MCF 10A (cell line): ENCODE data around the gene GPR152. TPM values are rescaled to one million over a fixed set of nuclear protein-coding genes. Genes with fewer than 3 reads are reported as not detected.

Experiments
- BruUV-seq: library from RNA; stranded (reverse); fragments of 400-500 nt; replicated peaks from 2 replicates; lab custom pipeline; 2021; lab: Mats Ljungman, UMichigan
- CTCF ChIA-PET: fragments of 300-600 bp; sonication (Branson Sonifier 250); formaldehyde crosslinking; extraction: SDS; loops from one replicate; lab custom pipeline; 2021; ENCODE audit warnings: antibody characterized with exemption, inconsistent platforms; lab: Yijun Ruan, JAX
- POLR2A ChIA-PET: fragments of 300-600, 350-650 bp; sonication (Branson Sonifier 250); formaldehyde crosslinking; extraction: SDS; loops from one replicate; lab custom pipeline; 2020; ENCODE audit warnings: antibody characterized with exemption, inconsistent platforms; lab: Yijun Ruan, JAX
- DNase-seq: peaks from one replicate; pipeline ENCODE4 v3.0.0-alpha.2; 2018; ENCODE audit not compliant: unreplicated experiment
- H3K27ac Mint-ChIP-seq: one replicate; pipeline ENCODE4 v1.8.0; 2022; ENCODE audit warnings: mild to moderate bottlenecking, low read depth, mixed read lengths; ENCODE audit not compliant: unreplicated experiment
- H3K27me3 Mint-ChIP-seq: one replicate; pipeline ENCODE4 v1.8.0; 2022; ENCODE audit warnings: mixed read lengths; ENCODE audit not compliant: insufficient read depth, unreplicated experiment
- H3K36me3 Mint-ChIP-seq: one replicate; pipeline ENCODE4 v1.8.0; 2022; ENCODE audit warnings: mild to moderate bottlenecking, moderate library complexity, mixed read lengths; ENCODE audit not compliant: insufficient read depth, unreplicated experiment
- H3K4me1 Mint-ChIP-seq: one replicate; pipeline ENCODE4 v1.8.0; 2022; ENCODE audit warnings: mixed read lengths; ENCODE audit not compliant: insufficient read depth, unreplicated experiment
- H3K4me3 Mint-ChIP-seq: one replicate; pipeline ENCODE4 v1.8.0; 2022; ENCODE audit warnings: mild to moderate bottlenecking, moderate library complexity, mixed read lengths; ENCODE audit not compliant: unreplicated experiment
- H3K9me3 Mint-ChIP-seq: one replicate; pipeline ENCODE4 v1.8.0; 2022; ENCODE audit warnings: mixed read lengths; ENCODE audit not compliant: unreplicated experiment
- CTCF ChIP-seq: fragments of 200-600 bp; IDR thresholded peaks from one replicate; pipeline ENCODE4 v1.8.0; 2022; ENCODE audit warnings: antibody characterized with exemption, mild to moderate bottlenecking; ENCODE audit not compliant: unreplicated experiment
- intact Hi-C: fragments of 100-400 bp; cut with micrococcal nuclease; formaldehyde crosslinking; loops from 2 replicates; pipeline ENCODE4 v1.14.1; 2022
- total RNA-seq: library from RNA; stranded (reverse); gene quantifications from 2 replicates; pipeline ENCODE4 v1.2.3, GENCODE V29; 2022

GPR152 gene
- total RNA-seq, 1 experiment from 2014 or later = not detected

- H3K9me3 Mint-ChIP-seq = no peaks in the 10 kb centered on the region
- H3K27ac Mint-ChIP-seq = no peak overlapping the region
- no peak for DNase-seq
- ChIA-PET CTCF (interaction anchor here (0.5 to 0.7 kb wide), 2 partner anchors 30 to 136 kb away, joined by 3 read pairs; no protein-coding TSS in a partner anchor), POLR2A (interaction anchor here (0.6 to 1.3 kb wide), 4 partner anchors 8 to 98 kb away, joined by 3 read pairs; no protein-coding TSS in a partner anchor)
- peaks cover 9% of the 10 kb centered on the region for H3K4me1 Mint-ChIP-seq
- H3K27me3 Mint-ChIP-seq = no peaks in the 10 kb centered on the region
- H3K4me3 Mint-ChIP-seq = no peak overlapping the region
- H3K36me3 Mint-ChIP-seq = peaks cover 22% of the 10 kb centered on the region
- intact Hi-C loops = no loop called here
- TF ChIP-seq CTCF = no peak
- no TSS peak for BruUV-seq
Measured at GRCh38 chr11:67500484-67500821, 47.9 kb upstream of the GPR152 start.

- intact Hi-C loops = no loop called here
- Mint-ChIP-seq H3K27ac (no peak overlapping the region), H3K4me1 (peaks cover 7% of the 10 kb centered on the region), H3K36me3 (peaks cover 21% of the 10 kb centered on the region), H3K27me3 (no peaks in the 10 kb centered on the region), H3K4me3 (no peak overlapping the region), H3K9me3 (no peaks in the 10 kb centered on the region)
- POLR2A ChIA-PET = interaction anchor here (1.2 kb wide), 1 partner anchor 32 kb away, joined by 3 read pairs; no protein-coding TSS in a partner anchor
- DNase-seq = no peak
- TF ChIP-seq CTCF = no peak
- CTCF ChIA-PET = interaction anchor here (0.7 kb wide), 1 partner anchor 29 kb away, joined by 3 read pairs; no protein-coding TSS in a partner anchor
- no TSS peak for BruUV-seq
Measured at GRCh38 chr11:67499808-67500483, 47.4 kb upstream of the GPR152 start.

GRCh38 chr11:67498544-67498972 lies 46.0 kb upstream of the GPR152 start:
- CTCF ChIA-PET = interaction anchor here (0.7 kb wide), 1 partner anchor 22 kb away, joined by 3 read pairs; no protein-coding TSS in a partner anchor
- Mint-ChIP-seq H3K27me3 (no peaks in the 10 kb centered on the region), H3K27ac (no peak overlapping the region), H3K9me3 (no peaks in the 10 kb centered on the region), H3K36me3 (peaks cover 32% of the 10 kb centered on the region), H3K4me1 (peaks cover 7% of the 10 kb centered on the region), H3K4me3 (no peak overlapping the region)
- intact Hi-C loops = no loop called here
- DNase-seq = no peak
- POLR2A ChIA-PET = interaction anchor here (0.7 kb wide), 1 partner anchor 9 kb away, joined by 3 read pairs; the partner anchor contains the start of gene CDK2AP2
- no peak for TF ChIP-seq CTCF
- BruUV-seq = no TSS peak

- Mint-ChIP-seq H3K9me3 (no peaks in the 10 kb centered on the region), H3K4me1 (peaks cover 7% of the 10 kb centered on the region), H3K27ac (no peak overlapping the region), H3K36me3 (peaks cover 33% of the 10 kb centered on the region), H3K27me3 (no peaks in the 10 kb centered on the region), H3K4me3 (no peak overlapping the region)
- no peak for DNase-seq
- ChIA-PET CTCF (no interaction called here), POLR2A (no interaction called here)
- no peak for TF ChIP-seq CTCF
- intact Hi-C loops = no loop called here
- BruUV-seq = no TSS peak
Measured at GRCh38 chr11:67497656-67498291, 45.2 kb upstream of the GPR152 start.
